ENCODE data around the gene CCM2. TPM values are rescaled to one million over a fixed set of nuclear protein-coding genes. Genes with fewer than 3 reads are reported as not detected.

Gene CCM2
- total RNA-seq, 1 donor from 2014 or later = 33.8 TPM

DNA sequence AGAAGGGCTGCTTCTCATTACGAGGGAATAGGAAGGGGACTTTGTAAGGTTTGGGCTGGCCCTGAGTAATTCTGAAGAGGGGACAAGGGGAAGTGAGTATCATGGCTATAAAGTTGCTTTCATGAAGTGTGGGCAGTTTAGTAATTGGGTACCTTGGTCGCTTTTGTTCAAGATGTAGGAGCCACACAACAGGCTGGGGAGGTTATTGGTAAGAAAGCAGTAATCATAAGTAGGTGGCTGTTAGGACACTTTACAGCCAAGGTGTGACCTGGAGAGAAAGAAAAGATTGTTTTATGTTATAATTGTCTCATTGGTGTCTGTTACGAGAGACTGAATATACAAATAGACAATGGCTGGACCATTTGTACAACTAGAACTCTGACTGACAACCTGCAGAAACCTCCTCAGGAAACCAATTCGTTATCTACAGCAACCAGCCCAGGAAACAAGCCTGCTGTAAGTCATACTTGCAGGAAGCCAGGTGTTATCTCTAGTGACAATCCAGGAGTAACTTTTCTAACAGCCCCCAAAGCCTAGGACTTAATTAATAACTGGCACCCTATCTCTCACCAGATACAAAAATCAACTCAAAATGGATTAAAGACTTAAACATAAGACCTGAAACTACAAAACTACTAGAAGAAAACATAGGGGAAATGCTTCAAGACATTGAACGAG is 5.0 kb upstream of the CCM2 start:
- Mint-ChIP-seq H3K27ac (peak overlapping the region; percentile 37), H3K4me3 (peak overlapping the region; percentile 12), H3K36me3 (no peaks in the 10 kb centered on the region), H3K4me1 (ENCODE audit: unreplicated experiment) (peaks cover 19% of the 10 kb centered on the region), H3K9me3 (no peaks in the 10 kb centered on the region), H3K27me3 (no peaks in the 10 kb centered on the region)
- no peak for TF ChIP-seq CTCF (conservative IDR thresholded peaks at IDR 0.05)
- no peak for DNase-seq (ENCODE audit: extremely low spot score, unreplicated experiment)

DNA sequence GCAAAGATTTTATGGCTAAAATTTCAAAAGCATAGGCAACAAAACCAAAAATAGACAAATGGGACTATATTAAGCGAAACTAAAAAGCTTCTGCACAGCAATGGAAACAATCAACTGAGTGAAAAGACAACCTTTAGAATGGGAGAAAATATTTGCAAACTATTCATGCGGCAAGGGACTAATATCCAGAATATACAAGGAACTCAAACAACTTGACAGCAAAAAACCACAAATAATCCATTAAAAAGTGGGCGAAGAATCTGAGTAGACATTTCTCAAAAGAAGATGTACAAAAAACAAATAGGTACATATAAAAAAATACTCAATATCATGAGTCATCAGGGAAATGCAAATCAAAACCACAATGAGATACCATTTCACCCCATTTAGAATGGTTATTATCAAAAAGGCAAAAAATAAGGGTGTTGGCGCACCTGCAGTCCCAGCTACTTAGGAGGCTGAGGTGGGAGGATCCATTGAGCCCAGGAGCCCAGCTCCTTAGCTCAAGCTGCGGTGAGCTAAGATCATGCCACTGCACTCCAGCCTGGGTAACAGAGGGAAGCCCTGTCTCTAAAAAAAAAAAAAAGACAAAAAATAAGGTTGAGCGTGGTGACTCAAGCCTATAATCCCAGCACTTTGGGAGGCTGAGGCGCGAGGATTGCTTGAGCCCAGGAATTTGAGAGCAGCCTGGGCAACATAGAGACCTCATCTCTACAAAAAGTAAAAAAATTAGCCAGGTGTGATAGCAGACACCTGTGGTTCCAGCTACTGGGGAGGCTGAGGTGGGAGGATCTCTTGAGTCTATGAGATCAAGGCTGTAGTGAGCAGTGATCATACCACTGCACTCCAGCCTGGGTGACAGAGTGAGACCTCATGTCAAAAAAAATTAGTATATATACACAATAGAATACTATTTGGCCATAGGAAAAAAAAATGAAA is 4.2 kb upstream of the CCM2 start:
- Mint-ChIP-seq H3K4me3 (peak overlapping the region; percentile 62), H3K4me1 (ENCODE audit: unreplicated experiment) (peaks cover 13% of the 10 kb centered on the region), H3K9me3 (no peaks in the 10 kb centered on the region), H3K36me3 (no peaks in the 10 kb centered on the region), H3K27ac (peak overlapping the region; percentile 43), H3K27me3 (no peaks in the 10 kb centered on the region)
- TF ChIP-seq CTCF (conservative IDR thresholded peaks at IDR 0.05) = no peak
- no peak for DNase-seq (ENCODE audit: extremely low spot score, unreplicated experiment)

DNA sequence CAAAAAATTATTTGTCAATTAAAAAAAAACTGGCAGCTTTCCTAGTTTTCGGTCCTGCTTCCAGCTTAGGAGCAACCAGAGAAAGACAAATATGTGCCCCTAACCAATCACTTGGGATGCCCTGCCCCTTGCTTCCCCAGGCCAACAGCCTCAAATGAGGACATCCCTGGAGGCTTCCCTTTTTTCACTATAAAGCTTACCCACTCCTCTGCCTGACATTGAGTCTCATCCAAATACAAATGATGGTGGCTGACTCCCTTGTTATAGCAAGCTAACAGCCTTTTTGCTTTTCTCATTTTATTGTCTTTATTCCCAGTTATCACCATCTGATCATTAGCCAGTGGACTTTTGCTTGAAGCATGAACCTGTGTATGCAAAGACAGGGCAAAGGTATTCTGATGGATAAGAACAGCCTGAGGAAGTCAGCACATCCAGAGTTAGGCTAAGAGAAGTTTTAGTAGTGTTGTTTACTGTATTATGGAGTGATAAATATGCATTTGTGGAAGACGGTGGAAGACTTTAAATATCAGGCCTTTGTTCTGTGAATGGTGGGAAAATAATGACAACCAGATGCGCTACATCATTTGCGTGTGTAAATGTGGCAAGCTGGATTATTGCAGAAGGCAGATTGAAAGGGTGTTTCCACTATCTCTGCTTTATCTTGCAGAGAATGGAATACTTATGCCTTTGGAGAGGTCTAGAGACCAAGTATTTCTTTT is 1.7 kb upstream of the CCM2 start:
- Mint-ChIP-seq H3K27ac (peak overlapping the region; percentile 96), H3K4me1 (ENCODE audit: unreplicated experiment) (peaks cover 14% of the 10 kb centered on the region), H3K9me3 (no peaks in the 10 kb centered on the region), H3K27me3 (no peaks in the 10 kb centered on the region), H3K4me3 (peak overlapping the region; percentile 95), H3K36me3 (peaks cover 3% of the 10 kb centered on the region)
- no peak for DNase-seq (ENCODE audit: extremely low spot score, unreplicated experiment)
- no peak for TF ChIP-seq CTCF (conservative IDR thresholded peaks at IDR 0.05)

DNA sequence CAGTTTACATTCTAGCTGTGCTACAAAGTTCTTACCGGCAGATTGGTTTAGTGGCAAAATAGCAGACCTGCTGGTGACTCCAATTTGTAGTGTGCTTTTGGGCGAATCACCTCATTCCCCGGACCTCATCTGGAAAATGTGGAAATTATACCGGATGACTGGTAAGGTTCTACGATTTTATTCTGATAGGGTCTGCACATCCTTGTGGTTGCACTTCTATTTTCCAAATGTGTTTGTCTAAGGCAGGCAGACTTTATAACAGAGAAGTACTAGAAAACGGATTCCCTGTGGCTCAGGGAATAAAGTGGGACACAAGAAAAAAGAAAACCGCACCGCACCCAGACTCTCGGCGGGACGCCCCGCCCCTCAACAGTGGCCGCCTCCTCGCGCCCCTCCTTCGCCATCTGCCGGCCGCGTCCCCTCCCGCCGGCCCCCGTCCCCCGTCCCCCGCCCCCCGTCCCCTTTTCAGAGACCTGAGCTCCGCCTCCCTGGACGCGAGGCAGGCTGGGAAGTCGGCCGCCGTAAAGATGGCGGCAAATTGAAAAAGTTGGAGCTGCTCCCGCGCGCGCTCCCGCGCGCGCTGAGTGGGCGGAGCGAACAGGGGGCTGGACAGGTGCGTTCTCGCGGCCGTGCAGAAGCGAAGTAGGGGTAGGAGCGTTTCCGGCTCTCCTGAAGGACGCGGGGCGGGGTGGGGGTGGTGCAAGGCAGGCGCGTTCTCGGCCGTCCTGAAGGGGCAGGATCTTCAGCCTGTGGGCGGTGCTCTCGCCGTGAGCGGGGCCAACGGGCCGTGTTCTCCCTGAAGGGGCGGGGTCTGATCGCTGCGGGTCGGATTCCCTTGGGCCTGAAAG is 532 bp upstream of the CCM2 start:
- TF ChIP-seq CTCF (conservative IDR thresholded peaks at IDR 0.05) = no peak

More for the DNA sequence above, 532 bp upstream of the CCM2 start:
- peaks cover 14% of the 10 kb centered on the region for H3K4me1 Mint-ChIP-seq (ENCODE audit: unreplicated experiment)
- H3K36me3 Mint-ChIP-seq = peaks cover 3% of the 10 kb centered on the region
- H3K4me3 Mint-ChIP-seq = peak overlapping the region; percentile 95
- H3K27me3 Mint-ChIP-seq = no peaks in the 10 kb centered on the region
- no peaks in the 10 kb centered on the region for H3K9me3 Mint-ChIP-seq
- peak; percentile 100 for DNase-seq (ENCODE audit: extremely low spot score, unreplicated experiment)
- peak overlapping the region; percentile 96 for H3K27ac Mint-ChIP-seq

Measured in type B pancreatic cell (in vitro differentiated cells).